IPS-NIHi7 (cell line): ENCODE measurements around the gene RHBDL1.
"Not testable (repeated sequence)": the region's sequence is repeated elsewhere in the genome, so short reads cannot be mapped to it uniquely, and the experiment has no call there.

Source experiments
- DNase-seq: peaks from one replicate; pipeline ENCODE4 v3.0.0; 2012; ENCODE audit warnings: mixed read lengths; ENCODE audit errors: extremely low spot score

Gene RHBDL1

DNA sequence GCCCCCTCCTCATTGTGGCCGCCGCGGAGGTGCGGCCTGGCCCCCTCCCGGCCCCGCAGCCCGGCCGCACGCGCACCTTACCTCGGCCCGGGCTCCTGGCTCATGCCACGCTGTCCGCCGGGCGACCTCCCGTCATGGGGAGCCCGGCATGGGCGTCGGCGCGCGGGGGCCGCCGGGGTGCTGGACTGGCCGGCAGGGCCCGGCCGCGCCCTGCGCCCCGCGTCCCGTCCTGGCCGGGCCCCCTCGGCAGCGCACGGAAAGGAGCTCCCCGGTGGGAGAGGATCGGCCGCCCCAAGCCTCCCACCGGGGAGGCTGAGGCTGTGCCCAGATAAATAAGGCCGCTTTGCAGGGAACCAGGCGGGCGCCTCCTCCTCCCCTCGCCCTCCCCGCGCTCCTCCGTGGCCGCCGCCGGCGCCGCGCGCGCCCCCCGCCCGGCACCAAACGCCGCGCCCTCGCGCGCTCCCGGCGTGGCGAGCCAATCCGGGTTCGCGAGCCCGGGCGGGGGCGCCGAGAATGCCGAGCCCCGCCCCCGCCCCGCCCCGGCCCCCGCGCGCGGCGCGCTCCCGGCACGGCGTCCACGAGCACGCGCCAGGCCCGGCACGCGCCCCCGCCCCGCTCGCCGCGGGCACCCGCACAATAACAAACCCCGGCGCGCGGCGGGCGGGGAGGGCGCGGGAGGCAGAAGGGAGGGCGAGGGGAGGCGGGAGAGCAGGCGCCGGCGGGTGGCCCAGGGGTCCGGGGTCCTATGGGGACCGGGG, 30.1 kb downstream of the RHBDL1 start, which contains the start of gene FBXL16:
FBXL16 (minus strand) TSS at position 371 of the 758 bp plus-strand sequence. CDS start 8,396 bp downstream, outside the sequence.
- DNase-seq, result peak; percentile 71

DNA sequence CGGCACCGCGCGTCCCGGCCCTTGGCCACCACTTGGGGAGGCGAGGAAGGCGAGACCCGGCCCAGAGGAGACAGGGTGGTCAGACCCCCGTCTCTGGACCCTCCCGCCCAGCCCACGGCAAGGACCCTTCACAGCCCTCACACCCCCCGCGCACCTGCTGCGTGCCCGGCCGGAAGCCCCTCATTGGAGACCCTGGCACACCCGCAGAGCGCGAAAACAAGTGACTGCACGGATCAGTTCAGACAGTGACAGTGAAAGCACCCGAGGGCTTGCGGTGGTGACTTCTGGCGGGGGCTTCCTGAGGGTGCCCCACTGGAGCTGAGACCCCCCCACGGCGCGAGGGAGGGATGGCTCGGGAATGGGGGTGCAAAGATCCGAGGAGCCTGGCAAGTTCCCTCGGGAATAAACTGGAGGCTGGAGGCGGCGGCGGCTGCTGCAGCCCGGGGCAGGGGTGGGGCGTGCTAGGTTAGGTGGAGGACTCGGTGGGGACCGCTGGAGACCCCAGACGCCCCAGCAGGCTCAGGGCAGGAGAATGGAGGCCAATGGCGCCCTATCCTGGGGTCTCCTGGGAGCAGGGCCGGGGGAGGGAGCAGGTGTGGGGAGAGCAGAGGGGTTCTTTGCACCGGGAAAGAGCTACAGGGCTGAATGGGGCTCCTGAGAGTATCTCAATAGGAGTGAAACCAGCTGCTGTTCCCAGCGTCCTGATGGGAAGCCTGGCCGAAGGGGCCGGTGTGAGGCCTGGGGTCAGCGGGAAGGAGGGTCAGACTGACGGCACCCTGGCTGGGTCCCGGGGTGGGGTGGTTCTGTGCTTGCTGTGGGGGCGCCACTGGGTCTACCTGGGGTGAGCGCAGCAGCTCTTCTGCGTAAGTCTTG, 31.0 kb downstream of the RHBDL1 start:
- DNase-seq, result no peak

DNA sequence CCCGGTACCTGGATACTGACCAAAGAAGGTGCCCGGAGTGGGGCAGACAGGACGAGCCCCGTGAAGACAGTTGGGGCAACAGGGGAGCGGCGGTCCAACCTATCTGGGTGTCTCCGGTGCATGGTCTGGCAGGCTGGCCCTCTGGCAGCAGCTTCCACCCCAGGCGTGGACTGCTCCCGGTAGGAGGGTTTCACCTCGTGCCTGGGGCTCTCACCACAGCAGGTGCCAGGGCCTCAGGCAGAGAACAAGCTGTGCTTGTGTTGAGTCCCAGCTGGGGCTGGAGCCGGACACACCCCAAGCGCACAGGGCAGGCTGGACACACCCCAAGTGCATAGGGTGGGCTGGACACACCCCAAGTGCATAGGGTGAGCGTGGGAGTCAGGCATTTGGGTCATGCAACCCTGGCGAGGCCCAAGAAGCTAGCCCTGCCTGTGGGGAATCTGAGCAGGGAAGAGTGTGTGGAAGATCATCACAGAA, 31.6 kb downstream of the RHBDL1 start:
- DNase-seq, result no peak

- DNase-seq, result no peak
Measured at GRCh38 chr16:708019-708418, 32.5 kb downstream of the RHBDL1 start.

GRCh38 chr16:708959-709358, 33.5 kb downstream of the RHBDL1 start:
- no peak for DNase-seq

DNA sequence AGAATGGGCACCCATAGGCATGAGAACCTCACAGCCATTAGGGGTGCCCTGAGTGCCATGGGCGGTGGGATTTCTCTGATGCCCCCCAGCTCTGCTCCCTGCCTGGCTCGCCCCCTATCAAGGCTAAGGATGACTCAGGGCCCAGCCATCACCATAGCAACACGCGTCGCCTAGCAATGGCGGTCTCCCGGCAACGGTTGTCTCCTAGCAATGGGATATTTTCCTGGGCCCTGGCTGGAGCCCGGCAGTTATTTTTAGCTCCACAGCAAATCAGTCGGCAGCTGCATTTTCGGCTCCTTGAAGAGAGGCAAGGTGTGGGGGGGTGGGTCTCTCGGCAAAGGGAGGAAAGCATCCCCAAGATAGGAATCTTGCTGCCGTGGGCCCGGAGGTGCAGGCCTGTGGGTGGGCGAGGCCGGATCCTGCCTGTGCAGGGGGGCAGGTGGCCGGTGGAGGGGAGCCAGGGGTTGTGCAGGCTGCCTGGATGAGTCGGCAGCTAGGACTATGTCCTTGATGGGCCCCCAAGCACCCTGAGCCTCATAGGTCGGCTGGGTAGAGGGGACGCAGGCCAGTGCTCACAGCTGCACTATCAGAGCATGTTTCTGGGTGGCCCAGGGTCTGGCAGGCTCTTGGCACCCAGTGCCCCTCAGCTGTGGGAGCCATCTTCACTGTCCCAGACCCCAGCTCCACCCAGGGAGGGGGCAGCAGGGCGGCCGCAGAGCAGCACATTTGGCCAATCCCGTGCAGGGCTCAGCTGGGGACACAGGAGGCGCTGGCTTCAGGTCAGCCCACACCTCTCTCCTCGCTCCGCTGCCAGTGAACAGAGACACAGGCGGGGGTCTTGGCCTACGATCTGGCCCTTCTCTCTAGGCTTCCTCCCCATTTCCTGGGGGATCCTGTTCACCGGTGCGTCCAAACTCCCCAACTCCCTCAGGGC, 34.4 kb downstream of the RHBDL1 start:
- DNase-seq, result no peak

GRCh38 chr16:710500-711075, 35.1 kb downstream of the RHBDL1 start:
- DNase-seq, result no peak

DNA sequence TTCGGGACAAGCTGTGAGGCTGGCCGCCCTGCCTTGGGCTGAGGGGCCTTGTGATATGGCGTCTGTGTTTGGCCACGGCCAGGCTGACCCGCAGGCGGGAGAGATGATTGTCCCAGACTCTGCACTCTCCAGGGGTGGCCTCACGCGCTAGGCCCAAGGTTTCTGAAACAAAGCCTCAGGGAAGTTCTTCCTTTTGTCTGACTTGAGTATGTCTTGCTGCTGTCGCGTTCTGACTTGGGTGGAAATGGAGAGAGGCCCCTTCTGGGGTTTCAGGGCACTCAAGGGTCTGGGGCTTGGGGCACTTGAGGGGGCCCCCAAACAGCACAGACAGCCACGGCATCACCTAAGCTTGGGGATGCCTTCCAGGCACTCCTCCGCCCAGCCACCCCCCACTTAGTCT, 35.6 kb downstream of the RHBDL1 start:
- no peak for DNase-seq

- peak; percentile 92 for DNase-seq
Measured at GRCh38 chr16:711548-712320, 36.3 kb downstream of the RHBDL1 start.

DNA sequence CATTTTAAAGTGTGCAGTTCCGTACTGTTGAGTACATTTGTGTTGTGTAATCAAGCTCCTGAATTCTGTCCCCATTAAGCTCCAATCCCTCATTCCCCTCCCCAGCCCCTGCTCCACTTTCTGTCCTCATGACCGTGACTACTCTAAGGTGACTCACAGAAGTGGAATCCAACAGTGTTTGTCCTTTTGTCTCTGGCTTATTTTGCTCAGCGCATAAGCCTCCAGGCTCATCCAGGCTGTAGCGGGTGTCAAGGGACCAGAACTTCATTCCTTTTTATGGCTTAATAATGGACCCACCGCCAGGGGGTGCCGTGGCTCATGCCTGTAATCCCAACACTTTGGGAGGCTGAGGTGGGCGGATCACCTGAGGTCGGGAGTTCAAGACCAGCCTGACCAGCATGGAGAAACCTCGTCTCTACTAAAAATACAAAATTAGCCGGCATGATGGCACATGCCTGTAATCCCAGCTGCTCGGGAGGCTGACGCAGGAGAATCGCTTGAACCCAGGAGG, 37.3 kb downstream of the RHBDL1 start:
- not testable (repeated sequence) for DNase-seq

DNA sequence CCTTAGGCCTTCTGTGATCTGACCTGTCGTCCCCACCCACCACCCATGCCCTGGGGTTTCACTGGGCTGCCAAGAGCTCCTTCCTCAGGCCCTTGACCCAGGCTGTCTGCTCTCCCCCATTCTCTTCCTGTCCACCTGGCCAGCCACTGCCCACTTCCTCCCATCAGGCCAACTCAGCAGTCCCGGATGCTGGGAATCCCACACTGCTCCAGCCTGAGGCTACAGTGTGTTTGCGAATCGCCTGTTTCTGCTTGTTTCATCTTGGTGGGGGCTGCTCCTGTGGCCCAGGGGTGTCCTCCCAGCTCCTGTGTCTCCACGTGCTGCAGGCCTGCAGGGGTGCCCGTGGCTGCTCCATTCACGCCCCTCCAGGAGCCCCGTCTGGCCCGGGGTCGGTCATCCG, 38.6 kb downstream of the RHBDL1 start:
- no peak for DNase-seq

DNA sequence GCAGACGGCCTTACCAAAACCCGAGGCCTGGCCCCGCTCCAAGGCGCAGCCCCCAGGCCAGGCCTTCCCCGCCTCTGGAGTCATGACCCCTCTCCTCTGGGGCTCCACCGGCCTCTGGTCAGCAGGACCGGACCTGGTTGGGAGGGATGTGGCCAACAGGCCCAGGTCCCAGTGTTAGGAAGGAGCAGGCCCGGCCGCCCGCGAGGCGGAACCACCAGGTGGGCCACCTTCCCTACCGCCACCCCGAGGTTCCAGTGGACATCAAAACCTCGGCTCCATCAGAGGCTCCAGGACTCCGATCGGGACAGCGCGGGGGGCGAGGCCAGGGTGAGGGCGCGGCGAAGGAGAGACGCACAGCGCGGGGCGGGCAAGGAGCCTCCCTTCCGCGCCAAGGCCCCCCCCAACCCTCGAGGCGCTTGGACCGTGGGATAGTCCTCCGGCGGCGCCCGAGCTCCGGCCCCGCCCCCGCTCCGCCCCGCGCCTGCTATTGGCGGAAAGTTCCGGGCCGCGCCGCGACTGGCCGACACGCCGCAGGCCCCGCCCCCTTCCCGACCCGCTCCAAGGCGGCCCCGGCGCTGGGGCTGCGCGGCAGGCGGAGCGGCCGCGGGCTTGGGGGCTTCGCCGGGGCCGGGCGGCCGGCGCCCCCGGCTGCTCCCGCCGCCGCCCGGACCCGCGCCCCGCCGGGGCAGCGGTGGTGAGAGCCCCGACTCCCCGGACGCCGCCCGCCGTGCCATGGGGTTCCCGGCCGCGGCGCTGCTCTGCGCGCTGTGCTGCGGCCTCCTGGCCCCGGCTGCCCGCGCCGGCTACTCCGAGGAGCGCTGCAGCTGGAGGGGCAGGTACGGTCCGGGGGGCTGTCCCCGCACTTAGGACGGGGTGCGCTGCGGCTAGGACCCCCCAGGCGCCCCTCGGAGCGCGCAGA, 39.3 kb downstream of the RHBDL1 start, which contains the start of gene METRN:
METRN (plus strand) TSS at position 561 of the 919 bp plus-strand sequence; CDS start at position 733, 172 bp downstream.
- peak; percentile 90 for DNase-seq

DNA sequence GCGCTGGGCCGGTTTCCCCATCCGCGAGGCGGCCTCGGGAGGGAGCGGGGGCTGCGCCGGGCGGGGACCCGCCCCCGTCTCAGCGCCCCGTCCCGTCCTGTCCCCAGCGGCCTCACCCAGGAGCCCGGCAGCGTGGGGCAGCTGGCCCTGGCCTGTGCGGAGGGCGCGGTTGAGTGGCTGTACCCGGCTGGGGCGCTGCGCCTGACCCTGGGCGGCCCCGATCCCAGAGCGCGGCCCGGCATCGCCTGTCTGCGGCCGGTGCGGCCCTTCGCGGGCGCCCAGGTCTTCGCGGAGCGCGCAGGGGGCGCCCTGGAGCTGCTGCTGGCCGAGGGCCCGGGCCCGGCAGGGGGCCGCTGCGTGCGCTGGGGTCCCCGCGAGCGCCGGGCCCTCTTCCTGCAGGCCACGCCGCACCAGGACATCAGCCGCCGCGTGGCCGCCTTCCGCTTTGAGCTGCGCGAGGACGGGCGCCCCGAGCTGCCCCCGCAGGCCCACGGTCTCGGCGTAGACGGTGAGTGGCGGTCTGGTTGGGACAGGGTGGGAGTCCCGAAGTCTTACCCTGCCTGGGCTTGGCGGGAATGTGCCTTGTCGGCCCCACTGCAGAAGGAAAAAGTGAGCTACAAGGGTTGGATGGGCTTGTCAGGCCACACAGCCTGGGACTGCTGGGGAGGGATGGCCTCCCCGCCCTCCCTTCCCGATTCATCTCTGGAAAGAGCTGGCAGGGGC, 40.2 kb downstream of the RHBDL1 start:
- no peak for DNase-seq

- no peak for DNase-seq
Measured at GRCh38 chr16:716200-716568, 40.7 kb downstream of the RHBDL1 start.

- DNase-seq, result no peak
Measured at GRCh38 chr16:716768-717325, 41.4 kb downstream of the RHBDL1 start.

DNA sequence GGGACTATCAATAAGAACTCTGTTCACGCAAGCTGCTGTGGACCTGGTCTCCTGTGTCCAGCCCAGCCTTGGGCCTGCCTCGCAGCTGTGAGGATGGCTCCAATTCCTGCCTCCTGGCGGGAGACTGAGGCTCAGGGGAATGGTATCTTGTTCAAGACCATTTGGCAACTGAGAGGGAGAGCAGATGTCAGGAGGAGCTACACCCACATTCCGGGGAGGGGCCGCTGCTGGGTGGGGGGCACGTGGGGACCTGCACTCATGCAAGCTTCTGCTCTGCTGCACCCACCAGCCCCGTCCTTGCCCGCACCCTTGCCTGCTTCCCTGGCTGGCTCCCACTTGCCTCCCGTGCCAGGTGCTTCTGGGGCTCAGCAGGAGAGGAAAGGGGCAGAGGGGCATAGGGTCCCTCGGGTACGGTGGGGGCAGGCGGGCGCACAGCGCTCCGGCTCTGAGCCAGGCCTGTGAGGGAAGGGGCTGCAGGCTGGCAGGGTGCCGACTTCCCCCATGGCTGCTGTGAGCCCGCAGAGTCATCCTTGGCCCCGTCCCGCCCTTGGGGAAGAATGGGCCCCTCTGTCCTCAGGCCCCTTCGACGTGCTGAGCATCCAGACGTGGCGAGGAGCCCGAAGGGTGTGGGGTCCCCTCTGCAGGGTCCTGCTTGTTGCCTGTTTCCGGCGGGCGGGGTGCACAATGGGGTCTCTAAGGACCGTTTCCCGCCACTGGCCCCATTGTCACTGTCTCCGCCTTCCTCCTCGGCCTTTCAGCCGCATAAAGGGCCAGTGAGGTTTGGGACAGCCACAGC, 42.2 kb downstream of the RHBDL1 start:
- no peak for DNase-seq

DNA sequence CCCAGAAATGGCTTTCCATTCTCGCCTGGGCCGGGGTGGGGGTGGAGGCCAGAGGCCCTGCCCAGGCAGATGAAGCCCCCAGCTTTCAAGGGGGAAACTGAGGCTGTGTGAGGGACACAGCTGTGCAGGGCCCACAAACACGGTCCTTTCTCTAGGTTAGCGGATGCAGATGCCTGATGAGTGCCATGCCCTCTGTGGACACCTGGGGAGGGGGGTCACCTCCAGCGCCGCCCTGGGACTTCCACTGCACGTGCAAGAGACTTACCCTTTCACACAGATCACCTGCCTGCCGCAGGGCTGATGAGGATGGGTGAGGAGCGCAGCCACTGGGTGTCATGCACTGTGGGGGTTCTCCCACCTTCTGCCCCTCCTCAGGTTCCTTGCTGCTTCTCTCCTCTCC, 42.9 kb downstream of the RHBDL1 start:
- DNase-seq, result no peak
